ENCODE results near the gene NOTCH1. TPM values are rescaled to one million over a fixed set of nuclear protein-coding genes. Genes with fewer than 3 reads are reported as not detected.
A peak's percentile ranks its signal among the peaks of the same experiment; 100 is the strongest.

NOTCH1 gene
- total RNA-seq, 4 donors from 2014 or later, result 32.0 to 40.8 (median 36.2) TPM

- H3K4me1 ChIP-seq, result peaks cover 45 to 90% (median 62%) of the 10 kb centered on the region in 3 donors
- 4 to 6% methylated on average over 9 to 18 of the region's 22 CpGs for WGBS, 2 donors
- TF ChIP-seq, protein P1, sequence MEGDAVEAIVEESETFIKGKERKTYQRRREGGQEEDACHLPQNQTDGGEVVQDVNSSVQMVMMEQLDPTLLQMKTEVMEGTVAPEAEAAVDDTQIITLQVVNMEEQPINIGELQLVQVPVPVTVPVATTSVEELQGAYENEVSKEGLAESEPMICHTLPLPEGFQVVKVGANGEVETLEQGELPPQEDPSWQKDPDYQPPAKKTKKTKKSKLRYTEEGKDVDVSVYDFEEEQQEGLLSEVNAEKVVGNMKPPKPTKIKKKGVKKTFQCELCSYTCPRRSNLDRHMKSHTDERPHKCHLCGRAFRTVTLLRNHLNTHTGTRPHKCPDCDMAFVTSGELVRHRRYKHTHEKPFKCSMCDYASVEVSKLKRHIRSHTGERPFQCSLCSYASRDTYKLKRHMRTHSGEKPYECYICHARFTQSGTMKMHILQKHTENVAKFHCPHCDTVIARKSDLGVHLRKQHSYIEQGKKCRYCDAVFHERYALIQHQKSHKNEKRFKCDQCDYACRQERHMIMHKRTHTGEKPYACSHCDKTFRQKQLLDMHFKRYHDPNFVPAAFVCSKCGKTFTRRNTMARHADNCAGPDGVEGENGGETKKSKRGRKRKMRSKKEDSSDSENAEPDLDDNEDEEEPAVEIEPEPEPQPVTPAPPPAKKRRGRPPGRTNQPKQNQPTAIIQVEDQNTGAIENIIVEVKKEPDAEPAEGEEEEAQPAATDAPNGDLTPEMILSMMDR (IDR thresholded peaks at IDR 0.05), result no peak
- no peak for TF ChIP-seq POLR2A (IDR thresholded peaks at IDR 0.05)
Observed at GRCh38 chr9:136551401-136552116, 5.7 kb upstream of the NOTCH1 start.

GRCh38 chr9:136550439-136551289 is 4.8 kb upstream of the NOTCH1 start:
- 17 to 80% methylated on average over 1 of the region's 13 CpGs for WGBS, 2 donors
- no peak for DNase-seq
- H3K27me3 ChIP-seq, result no peaks in the 10 kb centered on the region
- no peak for TF ChIP-seq POLR2A (IDR thresholded peaks at IDR 0.05)
- TF ChIP-seq, protein P1 (IDR thresholded peaks at IDR 0.05), result no peak
- no peaks in the 10 kb centered on the region for H3K36me3 ChIP-seq
- H3K4me1 ChIP-seq, result peaks cover 49 to 95% (median 64%) of the 10 kb centered on the region in 3 donors
- H3K9me3 ChIP-seq, result no peaks in the 10 kb centered on the region
- H3K4me3 ChIP-seq, result peak overlapping the region in 2 of 4 donors; percentile 11 to 40
- intact Hi-C loops (cut with DNase I), result no loop called here
- H3K27ac ChIP-seq, result peak overlapping the region; percentile 80 to 99 (median 92)

More at GRCh38 chr9:136551401-136552116, 5.7 kb upstream of the NOTCH1 start:
- peak overlapping the region in 3 of 4 donors; percentile 4 to 40 (median 11) for H3K4me3 ChIP-seq
- H3K27me3 ChIP-seq, result peaks cover 0 to 5% (median 0%) of the 10 kb centered on the region in 4 donors
- H3K9me3 ChIP-seq, result no peaks in the 10 kb centered on the region
- no peaks in the 10 kb centered on the region for H3K36me3 ChIP-seq
- no peak for DNase-seq
- peak overlapping the region; percentile 80 to 99 (median 92) for H3K27ac ChIP-seq
- intact Hi-C loops (cut with DNase I), result no loop called here

DNA sequence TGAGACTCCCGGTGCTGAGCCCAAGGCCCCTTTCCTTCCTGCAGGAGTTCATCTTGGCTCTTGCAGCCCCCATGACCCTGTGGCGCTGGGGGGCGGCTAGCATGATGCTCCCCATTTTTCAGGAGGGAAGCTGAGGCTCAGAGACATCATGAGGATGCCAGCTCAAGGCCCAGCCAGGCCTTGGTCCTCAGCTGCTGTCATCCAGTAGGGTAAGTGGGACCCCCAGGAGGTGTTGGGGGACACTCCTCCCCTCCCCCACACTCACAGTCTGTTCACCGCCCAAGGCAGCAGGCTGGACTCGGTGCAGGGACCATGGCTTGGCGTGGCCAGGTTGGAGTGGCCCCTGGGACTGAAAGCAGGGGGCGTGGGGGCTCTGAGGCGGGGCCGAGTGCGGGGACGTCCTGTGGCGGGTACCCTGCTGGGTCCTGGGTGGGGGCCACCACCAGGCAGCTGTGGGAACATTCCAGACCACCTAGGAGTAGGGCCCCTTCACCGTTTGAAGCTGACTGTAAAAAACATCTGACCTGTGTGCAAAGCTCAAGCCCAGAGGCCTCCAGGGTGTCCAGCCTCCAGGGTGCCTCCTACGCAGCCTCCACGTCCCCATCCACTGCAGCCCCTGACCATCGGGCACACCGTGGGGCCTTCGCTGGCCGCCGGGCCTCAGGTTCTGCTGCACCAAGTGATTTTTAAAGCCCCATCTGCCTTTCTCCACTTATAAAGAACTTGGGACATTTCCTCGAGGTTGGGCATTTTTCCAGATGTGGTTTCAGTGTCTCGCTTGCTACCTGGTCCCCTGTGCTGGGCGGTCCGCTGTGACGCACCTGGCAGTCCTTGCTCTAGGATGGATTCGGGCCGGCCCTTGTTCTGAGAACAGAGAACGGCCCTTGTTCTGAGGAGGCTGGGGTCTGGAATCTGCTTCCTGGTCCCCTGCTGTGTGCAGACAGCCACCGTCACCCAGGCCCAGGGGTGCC is 3.4 kb upstream of the NOTCH1 start:
- H3K9me3 ChIP-seq, result no peaks in the 10 kb centered on the region
- no peak for TF ChIP-seq POLR2A (IDR thresholded peaks at IDR 0.05)
- TF ChIP-seq, protein P1 (IDR thresholded peaks at IDR 0.05), result no peak
- DNase-seq, result no peak
- 57 to 76% methylated on average over 7 to 9 of the region's 29 CpGs for WGBS, 2 donors
- intact Hi-C loops (cut with DNase I), result no loop called here
- no peaks in the 10 kb centered on the region for H3K36me3 ChIP-seq
- peak overlapping the region in 2 of 4 donors; percentile 6 to 99 for H3K4me3 ChIP-seq
- peaks cover 45 to 90% (median 66%) of the 10 kb centered on the region in 3 donors for H3K4me1 ChIP-seq
- no peaks in the 10 kb centered on the region for H3K27me3 ChIP-seq
- peak overlapping the region; percentile 94 to 99 (median 95) for H3K27ac ChIP-seq

- peaks cover 56 to 90% (median 80%) of the 10 kb centered on the region in 3 donors for H3K4me1 ChIP-seq
- whole genome bisulfite sequencing, 2 donors, result 33 to 73% methylated on average over 3 of the region's 25 CpGs
- H3K9me3 ChIP-seq, result no peaks in the 10 kb centered on the region
- peaks cover 0 to 15% (median 0%) of the 10 kb centered on the region in 3 donors for H3K36me3 ChIP-seq
- intact Hi-C loops (cut with DNase I), result no loop called here
- H3K27me3 ChIP-seq, result no peaks in the 10 kb centered on the region
- TF ChIP-seq, protein P1 (IDR thresholded peaks at IDR 0.05), result no peak
- peak in 1 of 4 donors; percentile 5 for TF ChIP-seq POLR2A (IDR thresholded peaks at IDR 0.05)
- peak overlapping the region in 3 of 4 donors; percentile 6 to 99 (median 10) for H3K4me3 ChIP-seq
- no peak for DNase-seq
- H3K27ac ChIP-seq, result peak overlapping the region; percentile 94 to 99 (median 95)
Observed at GRCh38 chr9:136547508-136548215, 1.8 kb upstream of the NOTCH1 start.
